A549 (cell line): ENCODE measurements around the gene ZNF445. TPM values are rescaled to one million over a fixed set of nuclear protein-coding genes. Genes with fewer than 3 reads are reported as not detected.
"Not testable (repeated sequence)": the region's sequence is repeated elsewhere in the genome, so short reads cannot be mapped to it uniquely, and the experiment has no call there.

ENCODE experiments used
- ATAC-seq, 2 experiments: fragments of 200-7000 bp in 1 of 2; fragments of >200 bp in 1 of 2; cut with Nextera tagmentation in 1 of 2; cut with Tn5 transposase in 1 of 2; 3 replicates each; pipeline versions ENCODE4 v1.8.0 to v1.9.1; 2018 to 2020; ENCODE audit warnings: mild to moderate bottlenecking in 1 of 2, moderate library complexity in 1 of 2
- CTCF ChIA-PET: fragments of 300-600 bp; sonication (Branson Sonifier 250); formaldehyde crosslinking; extraction: SDS; loops from one replicate; lab custom pipeline; 2021; ENCODE audit warnings: antibody characterized with exemption, inconsistent platforms; lab: Yijun Ruan, JAX
- POLR2A ChIA-PET: fragments of 350-600 bp; formaldehyde crosslinking; extraction: SDS; loops from one replicate; lab custom pipeline; 2021; ENCODE audit warnings: antibody characterized with exemption, inconsistent platforms; lab: Yijun Ruan, JAX
- DNase-seq, 2 experiments: peaks; one replicate each; pipeline versions ENCODE4 v3.0.0 to v3.0.0-alpha.2; 2011 to 2016; ENCODE audit warnings: low read depth in 1 of 2, low spot score in 1 of 2
- FAIRE-seq: peaks from 2 replicates; lab custom pipeline; 2011; peaks lifted over from hg19 to GRCh38; lab: Jason Lieb, UNC
- H3K27ac ChIP-seq, 2 experiments: fragments of >200 bp; sonication (Bioruptor Twin); formaldehyde crosslinking; 3 replicates each; pipeline ENCODE4 v1.5.1; 2016 to 2017
- H3K4me1 ChIP-seq: fragments of >200 bp; sonication (Bioruptor Twin); formaldehyde crosslinking; 3 replicates; pipeline ENCODE4 v1.6.1; 2016
- H3K4me2 ChIP-seq: fragments of >200 bp; sonication (Bioruptor Twin); formaldehyde crosslinking; 3 replicates; pipeline ENCODE4 v1.6.1; 2016
- H3K4me3 ChIP-seq: fragments of >200 bp; sonication (Bioruptor Twin); formaldehyde crosslinking; 3 replicates; pipeline ENCODE4 v1.5.1; 2016
- H3K9me3 ChIP-seq: fragments of >200 bp; sonication (Bioruptor Twin); formaldehyde crosslinking; 3 replicates; pipeline ENCODE4 v1.6.1; 2016
- BHLHE40 ChIP-seq: IDR thresholded peaks from 2 replicates; pipeline ENCODE4 v1.6.1; 2012; ENCODE audit warnings: low read depth, low read length, inconsistent platforms
- CBX2 ChIP-seq: fragments of 200-600 bp; sonication (generic); IDR thresholded peaks from 2 replicates; pipeline ENCODE4 v1.6.1; 2016; ENCODE audit warnings: low read depth, mild to moderate bottlenecking, borderline replicate concordance
- CHD4 ChIP-seq: fragments of 200-600 bp; sonication (generic); IDR thresholded peaks from 2 replicates; pipeline ENCODE4 v1.6.1; 2016; ENCODE audit warnings: antibody characterized with exemption, mild to moderate bottlenecking, borderline replicate concordance
- FOXS1 ChIP-seq: fragments of 250-450 bp; sonication (Bioruptor Pico); IDR thresholded peaks from 2 replicates; pipeline ENCODE4 v1.5.0; 2020; ENCODE audit warnings: mild to moderate bottlenecking, moderate library complexity
- HDAC2 ChIP-seq: fragments of 200-600 bp; sonication (generic); IDR thresholded peaks from 2 replicates; pipeline ENCODE4 v1.6.1; 2016
- HOXA7 ChIP-seq: fragments of 250-450 bp; sonication (Bioruptor Pico); IDR thresholded peaks from 2 replicates; pipeline ENCODE4 v1.5.0; 2020; ENCODE audit warnings: mild to moderate bottlenecking, moderate library complexity
- HOXB13 ChIP-seq: fragments of 250-450 bp; sonication (Bioruptor Pico); IDR thresholded peaks from 2 replicates; pipeline ENCODE4 v1.5.0; 2020; ENCODE audit warnings: low read depth, mild to moderate bottlenecking, moderate library complexity
- KDM5A ChIP-seq: fragments of 200-600 bp; sonication (generic); IDR thresholded peaks from 2 replicates; pipeline ENCODE4 v1.6.1; 2016; ENCODE audit warnings: antibody characterized with exemption, mild to moderate bottlenecking
- NFE2L2 ChIP-seq: fragments of 150-350 bp; conservative IDR thresholded peaks from 2 replicates; pipeline ENCODE4 v1.6.1; 2014; ENCODE audit warnings: low read length
- PHF8 ChIP-seq: fragments of 200-600 bp; sonication (generic); IDR thresholded peaks from 2 replicates; pipeline ENCODE4 v1.6.1; 2016; ENCODE audit warnings: low read depth, mild to moderate bottlenecking, antibody characterized with exemption, moderate library complexity, borderline replicate concordance
- POLR2AphosphoS2 ChIP-seq: conservative IDR thresholded peaks from 2 replicates; pipeline ENCODE4 v1.6.1; 2012; ENCODE audit warnings: low read length, improper control_type of control experiment, inconsistent platforms
- RARB ChIP-seq: fragments of 250-450 bp; sonication (Bioruptor Pico); IDR thresholded peaks from 2 replicates; pipeline ENCODE4 v1.8.0; 2021; ENCODE audit warnings: mild to moderate bottlenecking, moderate library complexity
- SREBF2 ChIP-seq: fragments of 450-650 bp; IDR thresholded peaks from 2 replicates; pipeline ENCODE4 v1.6.1; 2014; ENCODE audit warnings: mild to moderate bottlenecking, moderate library complexity
- TFCP2L1 ChIP-seq: fragments of 250-450 bp; sonication (Bioruptor Pico); IDR thresholded peaks from 2 replicates; pipeline ENCODE4 v1.5.0; 2021; ENCODE audit warnings: mild to moderate bottlenecking
- TP53 ChIP-seq: fragments of 250-450 bp; sonication (Bioruptor Pico); IDR thresholded peaks from 2 replicates; pipeline ENCODE4 v1.5.0; 2021; ENCODE audit warnings: mild to moderate bottlenecking, moderate library complexity
- ZC3H11A ChIP-seq: fragments of 450-650 bp; IDR thresholded peaks from 2 replicates; pipeline ENCODE4 v1.6.1; 2014; ENCODE audit warnings: antibody characterized with exemption, mild to moderate bottlenecking
- ZNF302 ChIP-seq: fragments of 250-450 bp; sonication (Bioruptor Pico); IDR thresholded peaks from 2 replicates; pipeline ENCODE4 v1.9.0; 2021; ENCODE audit warnings: inconsistent platforms, mild to moderate bottlenecking, moderate library complexity
- ZSCAN20 ChIP-seq: fragments of 250-450 bp; sonication (Bioruptor Pico); IDR thresholded peaks from 2 replicates; pipeline ENCODE4 v1.8.0; 2022; ENCODE audit warnings: mild to moderate bottlenecking, moderate library complexity
- WGBS: methylation state at CpG from one replicate; pipeline ENCODE4 v1.1.6; 2017; ENCODE audit errors: missing lambda C conversion rate; 5-methylcytosine and 5-hydroxymethylcytosine counted together
- polyA plus RNA-seq, 4 experiments: library from polyadenylated mRNA; depleted of rRNA in 3 of 4; stranded (reverse); fragments of >200 nt; fragmentation: RNase III in 1 of 4; extraction: RNeasy Plus Mini Kit Qiagen cat#74134 plus additional on column Dnase treatment in 1 of 4; gene quantifications; 2 replicates in 3 of 4; 3 replicates in 1 of 4; pipeline ENCODE4 v1.2.3, GENCODE V29; 2011 to 2017
- TF ChIP-seq, protein P1 (sequence below): IDR thresholded peaks from 2 replicates; pipeline ENCODE4 v1.6.1; 2012
- TF ChIP-seq, protein P2 (sequence below): IDR thresholded peaks from 2 replicates; pipeline ENCODE4 v1.6.1; 2012
- TF ChIP-seq, protein P3 (sequence below): fragments of >200 bp; sonication (Bioruptor Twin); formaldehyde crosslinking; IDR thresholded peaks from 3 replicates; pipeline ENCODE4 v1.6.1; 2016
- TF ChIP-seq, protein P4 (sequence below): fragments of >200 bp; sonication (Bioruptor Twin); formaldehyde crosslinking; IDR thresholded peaks from 3 replicates; pipeline ENCODE4 v1.5.1; 2016
- TF ChIP-seq, protein P5 (sequence below): fragments of 200-600 bp; sonication (generic); IDR thresholded peaks from 2 replicates; pipeline ENCODE4 v1.6.1; 2016; ENCODE audit warnings: antibody characterized with exemption, mild to moderate bottlenecking, moderate library complexity
- TF ChIP-seq, protein P6 (sequence below): fragments of 250-450 bp; sonication (Bioruptor Pico); IDR thresholded peaks from 2 replicates; pipeline ENCODE4 v1.5.0; 2020; ENCODE audit warnings: low read depth, mild to moderate bottlenecking, moderate library complexity
- TF ChIP-seq, protein P7 (sequence below): IDR thresholded peaks from 2 replicates; pipeline ENCODE4 v1.6.1; 2012; ENCODE audit warnings: low read depth, borderline replicate concordance

Gene ZNF445
- polyA plus RNA-seq, 2 of the 4 experiments (the other 2 are of a cell fraction) = 3.4 to 4.0 TPM

DNA sequence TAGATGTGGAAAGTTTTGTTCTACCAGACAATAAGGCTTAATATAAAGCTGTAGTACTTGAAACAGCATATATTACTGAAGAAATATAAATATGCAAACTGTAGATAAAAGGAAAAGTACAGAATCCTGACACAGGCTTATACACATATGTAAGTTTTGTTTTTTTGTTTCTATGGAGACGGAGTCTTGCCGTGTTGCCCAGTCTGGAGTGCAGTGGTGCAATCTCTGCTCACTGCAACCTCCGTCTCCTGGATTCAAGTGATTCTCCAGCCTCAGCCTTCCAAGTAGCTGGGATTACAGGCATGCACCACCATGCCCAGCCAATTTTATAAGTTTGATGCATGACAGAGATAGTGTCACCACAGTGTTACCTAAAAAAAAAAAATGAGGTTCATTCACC lies 29.1 kb upstream of the ZNF445 start:
- 94% methylated on average over 3 of the region's 3 CpGs for WGBS
- TF ChIP-seq POLR2AphosphoS2 = no peak
- TF ChIP-seq KDM5A = no peak
- no peak for TF ChIP-seq BHLHE40
- TF ChIP-seq, protein P1, sequence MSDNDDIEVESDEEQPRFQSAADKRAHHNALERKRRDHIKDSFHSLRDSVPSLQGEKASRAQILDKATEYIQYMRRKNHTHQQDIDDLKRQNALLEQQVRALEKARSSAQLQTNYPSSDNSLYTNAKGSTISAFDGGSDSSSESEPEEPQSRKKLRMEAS = no peak
- TF ChIP-seq RARB (CRISPR knock-in tag) = no peak
- no peak for TF ChIP-seq CBX2
- TF ChIP-seq CHD4 = no peak
- TF ChIP-seq HOXB13 = no peak
- TF ChIP-seq, protein P2, sequence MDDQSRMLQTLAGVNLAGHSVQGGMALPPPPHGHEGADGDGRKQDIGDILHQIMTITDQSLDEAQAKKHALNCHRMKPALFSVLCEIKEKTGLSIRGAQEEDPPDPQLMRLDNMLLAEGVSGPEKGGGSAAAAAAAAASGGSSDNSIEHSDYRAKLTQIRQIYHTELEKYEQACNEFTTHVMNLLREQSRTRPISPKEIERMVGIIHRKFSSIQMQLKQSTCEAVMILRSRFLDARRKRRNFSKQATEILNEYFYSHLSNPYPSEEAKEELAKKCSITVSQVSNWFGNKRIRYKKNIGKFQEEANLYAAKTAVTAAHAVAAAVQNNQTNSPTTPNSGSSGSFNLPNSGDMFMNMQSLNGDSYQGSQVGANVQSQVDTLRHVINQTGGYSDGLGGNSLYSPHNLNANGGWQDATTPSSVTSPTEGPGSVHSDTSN = no peak
- no peak for TF ChIP-seq SREBF2
- TF ChIP-seq HDAC2 = no peak
- no peak for TF ChIP-seq FOXS1 (CRISPR knock-in tag)
- TF ChIP-seq, all 56 proteins: peak for 0
- no peak overlapping the region for H3K27ac ChIP-seq
- no peak overlapping the region for H3K4me3 ChIP-seq
- POLR2A ChIA-PET = no interaction called here
- CTCF ChIA-PET = no interaction called here
- no peak overlapping the region for H3K4me2 ChIP-seq
- H3K4me1 ChIP-seq = 0 out of 3 replicates have a peak, but pooled peaks cover 3% of the 10 kb centered on the region
- no peak for ATAC-seq
- no peak for FAIRE-seq
- H3K9me3 ChIP-seq = peaks cover 43% of the 10 kb centered on the region
- DNase-seq = no peak

DNA sequence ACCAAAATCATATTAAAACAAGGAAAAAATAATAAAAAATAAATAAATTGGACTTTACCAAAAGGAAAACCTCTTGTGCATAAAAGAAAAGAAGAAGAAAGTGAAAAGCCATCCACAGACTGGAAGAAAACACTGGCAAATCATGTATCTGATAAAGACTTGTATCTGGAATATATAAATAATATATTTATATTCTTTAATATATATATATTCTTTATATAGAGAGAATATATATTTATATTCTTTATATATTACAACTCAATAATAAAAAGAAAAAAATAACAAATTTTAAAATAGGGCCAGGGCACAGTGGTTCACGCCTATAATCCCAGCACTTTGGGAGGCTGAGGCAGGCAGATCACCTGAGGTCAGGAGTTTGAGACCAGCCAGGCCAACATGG lies 27.1 kb upstream of the ZNF445 start:
- 89% methylated on average over 1 of the region's 1 CpG for WGBS
- Histone ChIP-seq H3K4me1 (no peaks in the 10 kb centered on the region), H3K4me2 (no peak overlapping the region), H3K4me3 (no peak overlapping the region), H3K27ac (no peak overlapping the region), H3K9me3 (peaks cover 57% of the 10 kb centered on the region)
- no peak for DNase-seq
- no peak for FAIRE-seq
- ATAC-seq = no peak
- CTCF ChIA-PET = no interaction called here
- TF ChIP-seq, protein P3, sequence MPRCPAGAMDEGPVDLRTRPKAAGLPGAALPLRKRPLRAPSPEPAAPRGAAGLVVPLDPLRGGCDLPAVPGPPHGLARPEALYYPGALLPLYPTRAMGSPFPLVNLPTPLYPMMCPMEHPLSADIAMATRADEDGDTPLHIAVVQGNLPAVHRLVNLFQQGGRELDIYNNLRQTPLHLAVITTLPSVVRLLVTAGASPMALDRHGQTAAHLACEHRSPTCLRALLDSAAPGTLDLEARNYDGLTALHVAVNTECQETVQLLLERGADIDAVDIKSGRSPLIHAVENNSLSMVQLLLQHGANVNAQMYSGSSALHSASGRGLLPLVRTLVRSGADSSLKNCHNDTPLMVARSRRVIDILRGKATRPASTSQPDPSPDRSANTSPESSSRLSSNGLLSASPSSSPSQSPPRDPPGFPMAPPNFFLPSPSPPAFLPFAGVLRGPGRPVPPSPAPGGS = no peak
- TF ChIP-seq, protein P4, sequence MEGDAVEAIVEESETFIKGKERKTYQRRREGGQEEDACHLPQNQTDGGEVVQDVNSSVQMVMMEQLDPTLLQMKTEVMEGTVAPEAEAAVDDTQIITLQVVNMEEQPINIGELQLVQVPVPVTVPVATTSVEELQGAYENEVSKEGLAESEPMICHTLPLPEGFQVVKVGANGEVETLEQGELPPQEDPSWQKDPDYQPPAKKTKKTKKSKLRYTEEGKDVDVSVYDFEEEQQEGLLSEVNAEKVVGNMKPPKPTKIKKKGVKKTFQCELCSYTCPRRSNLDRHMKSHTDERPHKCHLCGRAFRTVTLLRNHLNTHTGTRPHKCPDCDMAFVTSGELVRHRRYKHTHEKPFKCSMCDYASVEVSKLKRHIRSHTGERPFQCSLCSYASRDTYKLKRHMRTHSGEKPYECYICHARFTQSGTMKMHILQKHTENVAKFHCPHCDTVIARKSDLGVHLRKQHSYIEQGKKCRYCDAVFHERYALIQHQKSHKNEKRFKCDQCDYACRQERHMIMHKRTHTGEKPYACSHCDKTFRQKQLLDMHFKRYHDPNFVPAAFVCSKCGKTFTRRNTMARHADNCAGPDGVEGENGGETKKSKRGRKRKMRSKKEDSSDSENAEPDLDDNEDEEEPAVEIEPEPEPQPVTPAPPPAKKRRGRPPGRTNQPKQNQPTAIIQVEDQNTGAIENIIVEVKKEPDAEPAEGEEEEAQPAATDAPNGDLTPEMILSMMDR = no peak
- TF ChIP-seq, protein P5, sequence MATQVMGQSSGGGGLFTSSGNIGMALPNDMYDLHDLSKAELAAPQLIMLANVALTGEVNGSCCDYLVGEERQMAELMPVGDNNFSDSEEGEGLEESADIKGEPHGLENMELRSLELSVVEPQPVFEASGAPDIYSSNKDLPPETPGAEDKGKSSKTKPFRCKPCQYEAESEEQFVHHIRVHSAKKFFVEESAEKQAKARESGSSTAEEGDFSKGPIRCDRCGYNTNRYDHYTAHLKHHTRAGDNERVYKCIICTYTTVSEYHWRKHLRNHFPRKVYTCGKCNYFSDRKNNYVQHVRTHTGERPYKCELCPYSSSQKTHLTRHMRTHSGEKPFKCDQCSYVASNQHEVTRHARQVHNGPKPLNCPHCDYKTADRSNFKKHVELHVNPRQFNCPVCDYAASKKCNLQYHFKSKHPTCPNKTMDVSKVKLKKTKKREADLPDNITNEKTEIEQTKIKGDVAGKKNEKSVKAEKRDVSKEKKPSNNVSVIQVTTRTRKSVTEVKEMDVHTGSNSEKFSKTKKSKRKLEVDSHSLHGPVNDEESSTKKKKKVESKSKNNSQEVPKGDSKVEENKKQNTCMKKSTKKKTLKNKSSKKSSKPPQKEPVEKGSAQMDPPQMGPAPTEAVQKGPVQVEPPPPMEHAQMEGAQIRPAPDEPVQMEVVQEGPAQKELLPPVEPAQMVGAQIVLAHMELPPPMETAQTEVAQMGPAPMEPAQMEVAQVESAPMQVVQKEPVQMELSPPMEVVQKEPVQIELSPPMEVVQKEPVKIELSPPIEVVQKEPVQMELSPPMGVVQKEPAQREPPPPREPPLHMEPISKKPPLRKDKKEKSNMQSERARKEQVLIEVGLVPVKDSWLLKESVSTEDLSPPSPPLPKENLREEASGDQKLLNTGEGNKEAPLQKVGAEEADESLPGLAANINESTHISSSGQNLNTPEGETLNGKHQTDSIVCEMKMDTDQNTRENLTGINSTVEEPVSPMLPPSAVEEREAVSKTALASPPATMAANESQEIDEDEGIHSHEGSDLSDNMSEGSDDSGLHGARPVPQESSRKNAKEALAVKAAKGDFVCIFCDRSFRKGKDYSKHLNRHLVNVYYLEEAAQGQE = no peak
- TF ChIP-seq TFCP2L1 (CRISPR knock-in tag) (no peak), NFE2L2 (no peak), CBX2 (no peak), ZC3H11A (no peak), ZSCAN20 (no peak), HOXA7 (CRISPR knock-in tag) (no peak), KDM5A (no peak), PHF8 (no peak), ZNF302 (CRISPR knock-in tag) (no peak), FOXS1 (CRISPR knock-in tag) (no peak), POLR2AphosphoS2 (no peak), TP53 (no peak)
- TF ChIP-seq, protein P6, sequence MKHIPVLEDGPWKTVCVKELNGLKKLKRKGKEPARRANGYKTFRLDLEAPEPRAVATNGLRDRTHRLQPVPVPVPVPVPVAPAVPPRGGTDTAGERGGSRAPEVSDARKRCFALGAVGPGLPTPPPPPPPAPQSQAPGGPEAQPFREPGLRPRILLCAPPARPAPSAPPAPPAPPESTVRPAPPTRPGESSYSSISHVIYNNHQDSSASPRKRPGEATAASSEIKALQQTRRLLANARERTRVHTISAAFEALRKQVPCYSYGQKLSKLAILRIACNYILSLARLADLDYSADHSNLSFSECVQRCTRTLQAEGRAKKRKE (CRISPR knock-in tag) = no peak
- TF ChIP-seq, protein P7, sequence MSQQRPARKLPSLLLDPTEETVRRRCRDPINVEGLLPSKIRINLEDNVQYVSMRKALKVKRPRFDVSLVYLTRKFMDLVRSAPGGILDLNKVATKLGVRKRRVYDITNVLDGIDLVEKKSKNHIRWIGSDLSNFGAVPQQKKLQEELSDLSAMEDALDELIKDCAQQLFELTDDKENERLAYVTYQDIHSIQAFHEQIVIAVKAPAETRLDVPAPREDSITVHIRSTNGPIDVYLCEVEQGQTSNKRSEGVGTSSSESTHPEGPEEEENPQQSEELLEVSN = no peak
- POLR2A ChIA-PET = no interaction called here

DNA sequence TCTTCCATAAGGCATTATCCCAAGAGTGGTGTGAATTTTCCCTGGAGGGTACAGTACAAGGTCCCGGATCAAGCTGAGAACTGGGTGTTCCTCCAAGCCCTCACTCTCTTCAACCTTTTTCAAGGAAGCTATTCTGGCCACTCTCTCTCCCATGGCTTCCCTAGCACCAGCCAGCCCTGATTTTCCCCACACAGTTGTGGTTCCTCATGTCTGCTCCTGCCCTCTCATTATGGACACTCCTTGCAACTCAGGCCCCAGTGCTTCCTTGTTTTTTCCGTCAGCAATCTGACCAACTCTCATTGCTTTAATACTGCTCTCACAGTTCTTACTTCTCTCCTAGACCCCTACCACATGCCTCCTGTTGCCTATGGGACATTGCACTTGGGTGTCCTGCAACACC lies 25.7 kb upstream of the ZNF445 start:
- POLR2A ChIA-PET, DNase-seq, FAIRE-seq: not testable (repeated sequence)

More for the DNA sequence above, 25.7 kb upstream of the ZNF445 start:
- WGBS = 100% methylated on average over 2 of the region's 2 CpGs
- H3K4me1 ChIP-seq, H3K27ac ChIP-seq, ATAC-seq, H3K4me3 ChIP-seq, CTCF ChIA-PET, H3K4me2 ChIP-seq: not testable (repeated sequence)
- peaks cover 65% of the 10 kb centered on the region for H3K9me3 ChIP-seq
